ENCODE measurements around the gene CHIT1.
A peak's percentile ranks its signal among the peaks of the same experiment; 100 is the strongest.

CHIT1 gene

GRCh38 chr1:203229471-203230135 lies at the start of gene CHIT1:
Gene CHIT1 (minus strand): TSS chr1:203229673. CDS start chr1:203229636, 37 bp downstream.
- no peak for DNase-seq (ENCODE audit: low read depth in 1 of 2, low spot score in 1 of 2)

GRCh38 chr1:203278885-203279406 lies 49.5 kb upstream of the CHIT1 start:
- no peak for DNase-seq (ENCODE audit: low read depth in 1 of 2, low spot score in 1 of 2)

GRCh38 chr1:203278082-203278884 lies 48.8 kb upstream of the CHIT1 start:
- no peak for DNase-seq (ENCODE audit: low read depth in 1 of 2, low spot score in 1 of 2)

GRCh38 chr1:203276916-203277545 lies 47.6 kb upstream of the CHIT1 start:
- DNase-seq (ENCODE audit: low read depth in 1 of 2, low spot score in 1 of 2): no peak

GRCh38 chr1:203276408-203276807 lies 46.9 kb upstream of the CHIT1 start:
- DNase-seq (ENCODE audit: low read depth in 1 of 2, low spot score in 1 of 2): no peak

- DNase-seq (ENCODE audit: low read depth in 1 of 2, low spot score in 1 of 2): no peak
Measured at GRCh38 chr1:203275656-203276272, 46.3 kb upstream of the CHIT1 start.

GRCh38 chr1:203274603-203275381 lies 45.3 kb upstream of the CHIT1 start:
- DNase-seq (ENCODE audit: low read depth in 1 of 2, low spot score in 1 of 2): no peak

GRCh38 chr1:203273869-203274602 lies 44.6 kb upstream of the CHIT1 start:
- no peak for DNase-seq (ENCODE audit: low read depth in 1 of 2, low spot score in 1 of 2)

GRCh38 chr1:203273206-203273868 lies 43.9 kb upstream of the CHIT1 start:
- peak; percentile 84 to 89 for DNase-seq (ENCODE audit: low read depth in 1 of 2, low spot score in 1 of 2)

- no peak for DNase-seq (ENCODE audit: low read depth in 1 of 2, low spot score in 1 of 2)
Measured at GRCh38 chr1:203272633-203273205, 43.2 kb upstream of the CHIT1 start.

GRCh38 chr1:203271962-203272632 lies 42.6 kb upstream of the CHIT1 start:
- no peak for DNase-seq (ENCODE audit: low read depth in 1 of 2, low spot score in 1 of 2)

- no peak for DNase-seq (ENCODE audit: low read depth in 1 of 2, low spot score in 1 of 2)
Measured at GRCh38 chr1:203271018-203271743, 41.7 kb upstream of the CHIT1 start.

GRCh38 chr1:203270448-203270847 lies 41.0 kb upstream of the CHIT1 start:
- DNase-seq (ENCODE audit: low read depth in 1 of 2, low spot score in 1 of 2): no peak

- DNase-seq (ENCODE audit: low read depth in 1 of 2, low spot score in 1 of 2): no peak
Measured at GRCh38 chr1:203269654-203270020, 40.2 kb upstream of the CHIT1 start.

- DNase-seq (ENCODE audit: low read depth in 1 of 2, low spot score in 1 of 2): no peak
Measured at GRCh38 chr1:203268901-203269653, 39.6 kb upstream of the CHIT1 start.

GRCh38 chr1:203267912-203268311 lies 38.4 kb upstream of the CHIT1 start:
- DNase-seq (ENCODE audit: low read depth in 1 of 2, low spot score in 1 of 2): no peak

- peak; percentile 58 for DNase-seq (ENCODE audit: low read depth in 1 of 2, low spot score in 1 of 2)
Measured at GRCh38 chr1:203267347-203267846, 37.9 kb upstream of the CHIT1 start.

Data from stimulated activated CD4-positive, alpha-beta T cell treated with anti-CD3 and anti-CD28 coated beads, Interleukin-15, amount 100 ng/mL, for 1 hour (primary cell).